H1 (cell line): ENCODE measurements around the gene DNAAF8. TPM values are rescaled to one million over a fixed set of nuclear protein-coding genes. Genes with fewer than 3 reads are reported as not detected.

Experiments
- BRCA1 ChIP-seq: IDR thresholded peaks from 2 replicates; pipeline ENCODE4 v1.6.1; 2012; ENCODE audit warnings: low read depth, low read length, improper control_type of control experiment
- CHD7 ChIP-seq: fragments of 300-600 bp; sonication (generic); IDR thresholded peaks from 2 replicates; pipeline ENCODE4 v1.7.1; 2012; ENCODE audit warnings: low read length, moderate library complexity, mild to moderate bottlenecking, inconsistent platforms; ENCODE audit not compliant: insufficient replicate concordance
- EZH2 ChIP-seq: fragments of 200-600 bp; sonication (generic); IDR thresholded peaks from 2 replicates; pipeline ENCODE4 v1.7.1; 2012; ENCODE audit warnings: low read depth, mild to moderate bottlenecking, moderate library complexity, low read length, inconsistent platforms; ENCODE audit not compliant: severe bottlenecking
- GTF2F1 ChIP-seq: IDR thresholded peaks from 2 replicates; pipeline ENCODE4 v1.6.1; 2012; ENCODE audit warnings: low read depth, low read length, improper control_type of control experiment, borderline replicate concordance
- POLR2A ChIP-seq, 2 experiments: IDR thresholded peaks; 1 replicate in 1 of 2; 2 replicates in 1 of 2; pipeline ENCODE4 v1.6.1; 2011; ENCODE audit warnings: low read depth in 2 of 2, low read length in 2 of 2, mild to moderate bottlenecking in 2 of 2; ENCODE audit errors: control extremely low read depth in 1 of 2
- POU5F1 ChIP-seq: IDR thresholded peaks from 2 replicates; pipeline ENCODE4 v1.6.1; 2011; ENCODE audit warnings: low read depth, mild to moderate bottlenecking, low read length, moderate library complexity
- polyA plus RNA-seq, 7 experiments: library from polyadenylated mRNA; depleted of rRNA in 3 of 7; stranded (reverse) in 5 of 7; unstranded in 2 of 7; fragments of >200 nt in 5 of 7; fragments of 200-250 nt in 2 of 7; gene quantifications; 1 replicate in 5 of 7; 2 replicates in 1 of 7; 4 replicates in 1 of 7; pipeline versions ENCODE4 v1.2.1 to v1.2.3, GENCODE V29; 2011 to 2013; ENCODE audit warnings: missing spikeins in 2 of 7, mixed read lengths in 2 of 7
- total RNA-seq: library from RNA; stranded (reverse); fragmentation: NEBNext Ultra II Directional; extraction: Animal tissue kit (Norgen Biotek cat#: 25700); gene quantifications from 2 replicates; pipeline ENCODE4 v1.2.1, GENCODE V29; 2021

Gene DNAAF8
- total and polyA plus RNA-seq, 2 of the 8 experiments (the other 6 are each of a cell fraction or from before 2014, with no cell fraction given): 0.39 TPM; not detected in 1

DNA sequence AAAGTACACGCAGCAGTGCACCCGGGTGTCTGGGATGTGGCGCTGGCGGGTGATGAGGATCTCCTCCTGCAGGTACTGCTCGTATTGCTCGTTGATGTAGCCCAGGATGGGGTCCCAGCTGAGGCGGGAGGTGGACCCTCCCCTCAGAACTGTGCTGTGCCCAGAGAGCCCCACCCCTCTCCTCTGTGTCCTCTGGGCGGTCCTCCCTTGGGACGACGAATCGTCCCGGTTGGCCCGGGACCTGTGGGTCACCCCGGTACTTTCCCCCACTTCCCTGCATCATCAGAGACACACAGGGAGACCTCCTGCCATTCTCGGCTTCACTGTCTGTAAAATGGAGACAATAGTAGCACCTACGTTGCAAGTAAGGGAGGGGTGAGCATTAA is 49.6 kb downstream of the DNAAF8 start (continued):
- TF ChIP-seq CHD7 (no peak), EZH2 (no peak), POU5F1 (no peak), BRCA1 (no peak), POLR2A (IDR thresholded peaks at IDR 0.05; ENCODE audit: control extremely low read depth in 1 of 2, low read depth in 2 of 2, low read length in 2 of 2) (no peak), GTF2F1 (no peak)
- TF ChIP-seq, all 59 proteins: peak for 0
